ENCODE data around the gene RBMS1.
A peak's percentile ranks its signal among the peaks of the same experiment; 100 is the strongest.

RBMS1 gene

GRCh38 chr2:160493227-160494028 is at the start of gene RBMS1:
TSS of gene RBMS1 (minus strand) at chr2:160493807. CDS start at chr2:160493363, 444 bp downstream.
- DNase-seq: peak; percentile 45

- DNase-seq: no peak
These were observed 48.1 kb upstream of the RBMS1 start for GRCh38 chr2:160541745-160542144.

- no peak for DNase-seq
These were observed 45.1 kb upstream of the RBMS1 start for GRCh38 chr2:160538559-160539355.

- DNase-seq: no peak
These were observed 44.5 kb upstream of the RBMS1 start for GRCh38 chr2:160538115-160538514.

GRCh38 chr2:160534996-160535395 is 41.4 kb upstream of the RBMS1 start:
- DNase-seq: no peak

GRCh38 chr2:160534249-160534648 is 40.6 kb upstream of the RBMS1 start:
- DNase-seq: no peak

GRCh38 chr2:160533482-160533881 is 39.9 kb upstream of the RBMS1 start:
- no peak for DNase-seq

GRCh38 chr2:160532388-160532787 is 38.8 kb upstream of the RBMS1 start:
- no peak for DNase-seq

- DNase-seq: no peak
These were observed 29.5 kb upstream of the RBMS1 start for GRCh38 chr2:160522951-160523710.

- no peak for DNase-seq
These were observed 24.1 kb upstream of the RBMS1 start for GRCh38 chr2:160517731-160518130.

- DNase-seq: peak; percentile 13
These were observed 23.1 kb upstream of the RBMS1 start for GRCh38 chr2:160516547-160517365.

GRCh38 chr2:160515120-160515519 is 21.5 kb upstream of the RBMS1 start:
- DNase-seq: no peak

GRCh38 chr2:160513120-160513519 is 19.5 kb upstream of the RBMS1 start:
- no peak for DNase-seq

- DNase-seq: no peak
These were observed 18.9 kb upstream of the RBMS1 start for GRCh38 chr2:160512491-160512890.

GRCh38 chr2:160510617-160511016 is 17.0 kb upstream of the RBMS1 start:
- no peak for DNase-seq

GRCh38 chr2:160509016-160509415 is 15.4 kb upstream of the RBMS1 start:
- no peak for DNase-seq

- no peak for DNase-seq
These were observed 13.9 kb upstream of the RBMS1 start for GRCh38 chr2:160507464-160507863.

GRCh38 chr2:160507046-160507407 is 13.4 kb upstream of the RBMS1 start:
- no peak for DNase-seq

GRCh38 chr2:160506371-160507045 is 12.9 kb upstream of the RBMS1 start:
- no peak for DNase-seq

- no peak for DNase-seq
These were observed 11.6 kb upstream of the RBMS1 start for GRCh38 chr2:160505256-160505655.

- no peak for DNase-seq
These were observed 8.9 kb upstream of the RBMS1 start for GRCh38 chr2:160502478-160502877.

- no peak for DNase-seq
These were observed 7.8 kb upstream of the RBMS1 start for GRCh38 chr2:160501370-160501769.
